ENCODE results near the gene SCAP. TPM values are rescaled to one million over a fixed set of nuclear protein-coding genes. Genes with fewer than 3 reads are reported as not detected.
A peak's percentile ranks its signal among the peaks of the same experiment; 100 is the strongest.
"Not testable (repeated sequence)": the region's sequence is repeated elsewhere in the genome, so short reads cannot be mapped to it uniquely, and the experiment has no call there.

Gene SCAP
- total RNA-seq, 2 donors from 2014 or later: 103 to 105 TPM

DNA sequence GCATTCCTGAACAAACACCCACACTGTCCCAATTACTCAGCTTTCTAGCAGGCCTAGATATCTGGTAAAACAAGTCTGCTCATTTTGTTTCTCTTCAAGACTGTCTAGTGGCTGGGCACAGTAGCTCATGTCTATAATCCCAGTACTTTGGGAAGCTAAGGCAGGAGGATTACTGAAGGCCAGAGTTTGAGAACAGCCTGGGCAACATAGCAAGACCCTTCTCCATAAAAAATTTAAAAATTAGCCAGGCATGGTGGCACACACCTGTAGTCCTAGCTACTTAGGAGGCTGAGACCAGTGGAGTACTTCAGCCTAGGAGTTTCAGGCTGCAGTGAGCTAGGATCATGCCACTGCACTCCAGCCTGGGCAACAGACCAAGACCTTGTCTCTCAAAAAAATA is 101.2 kb downstream of the SCAP start:
- peaks cover 11% of the 10 kb centered on the region for H3K4me1 Mint-ChIP-seq

DNA sequence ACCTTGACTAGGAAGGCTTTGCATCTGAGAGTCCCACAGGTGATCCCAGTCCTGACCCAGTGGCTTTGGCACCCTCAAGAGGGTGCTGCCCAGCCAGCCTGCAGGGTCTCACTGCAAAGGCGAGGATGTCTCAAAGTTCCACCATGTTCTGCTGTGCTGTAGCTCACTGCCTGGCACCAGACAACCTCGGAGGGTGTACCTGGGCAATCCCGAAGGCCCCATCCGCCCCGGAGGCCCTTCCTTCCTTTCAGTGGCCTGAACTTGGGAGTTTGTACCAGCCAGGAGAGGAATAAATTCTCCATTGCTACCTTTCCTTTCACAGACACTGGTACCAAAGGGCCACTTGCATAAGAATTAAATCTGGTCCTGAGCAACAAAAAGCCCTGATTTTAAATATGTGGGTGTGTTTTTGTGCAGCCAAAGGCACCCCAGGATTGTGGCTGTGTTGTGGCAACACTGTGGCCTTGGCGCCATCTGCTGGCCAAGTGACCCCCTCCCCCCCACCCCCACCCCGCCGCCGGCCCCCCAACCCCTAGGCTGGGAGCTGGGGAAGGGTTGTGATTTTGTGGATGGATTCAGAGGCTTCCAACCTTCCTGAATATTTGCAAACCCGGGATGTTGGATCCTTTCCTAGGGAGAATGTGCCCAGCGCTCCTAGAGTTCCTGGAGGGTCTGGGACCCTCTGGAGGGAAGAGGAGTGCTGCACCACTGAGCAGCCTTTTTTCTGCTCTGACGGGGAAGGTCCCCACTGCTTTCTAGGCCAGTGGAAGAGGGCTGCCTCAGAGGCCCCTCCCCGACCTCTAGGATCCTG is 104.6 kb downstream of the SCAP start:
- Histone ChIP-seq H3K36me3 (ENCODE audit: control insufficient read depth, insufficient read depth, low read length) (no peaks in the 10 kb centered on the region), H3K9ac (ENCODE audit: extremely low read depth, low read length, poor library complexity, severe bottlenecking) (no peak overlapping the region), H3K9me3 (ENCODE audit: control insufficient read depth, low read length) (no peaks in the 10 kb centered on the region), H3K27me3 (ENCODE audit: control insufficient read depth, insufficient read depth, low read length, poor library complexity, severe bottlenecking) (no peaks in the 10 kb centered on the region), H3K4me3 (ENCODE audit: low read length) (no peak overlapping the region), H3K27ac (ENCODE audit: low read depth, low read length) (no peak overlapping the region), H3K4me1 (ENCODE audit: control insufficient read depth, insufficient read depth, low read length) (no peaks in the 10 kb centered on the region)
- Mint-ChIP-seq H3K27me3 (ENCODE audit: insufficient read depth) (peaks cover 2% of the 10 kb centered on the region), H3K4me1 (peaks cover 8% of the 10 kb centered on the region), H3K36me3 (ENCODE audit: low read depth) (no peaks in the 10 kb centered on the region), H3K9me3 (no peaks in the 10 kb centered on the region), H3K27ac (no peak overlapping the region), H3K4me3 (no peak overlapping the region)
- TF ChIP-seq, protein P1, sequence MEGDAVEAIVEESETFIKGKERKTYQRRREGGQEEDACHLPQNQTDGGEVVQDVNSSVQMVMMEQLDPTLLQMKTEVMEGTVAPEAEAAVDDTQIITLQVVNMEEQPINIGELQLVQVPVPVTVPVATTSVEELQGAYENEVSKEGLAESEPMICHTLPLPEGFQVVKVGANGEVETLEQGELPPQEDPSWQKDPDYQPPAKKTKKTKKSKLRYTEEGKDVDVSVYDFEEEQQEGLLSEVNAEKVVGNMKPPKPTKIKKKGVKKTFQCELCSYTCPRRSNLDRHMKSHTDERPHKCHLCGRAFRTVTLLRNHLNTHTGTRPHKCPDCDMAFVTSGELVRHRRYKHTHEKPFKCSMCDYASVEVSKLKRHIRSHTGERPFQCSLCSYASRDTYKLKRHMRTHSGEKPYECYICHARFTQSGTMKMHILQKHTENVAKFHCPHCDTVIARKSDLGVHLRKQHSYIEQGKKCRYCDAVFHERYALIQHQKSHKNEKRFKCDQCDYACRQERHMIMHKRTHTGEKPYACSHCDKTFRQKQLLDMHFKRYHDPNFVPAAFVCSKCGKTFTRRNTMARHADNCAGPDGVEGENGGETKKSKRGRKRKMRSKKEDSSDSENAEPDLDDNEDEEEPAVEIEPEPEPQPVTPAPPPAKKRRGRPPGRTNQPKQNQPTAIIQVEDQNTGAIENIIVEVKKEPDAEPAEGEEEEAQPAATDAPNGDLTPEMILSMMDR (conservative IDR thresholded peaks at IDR 0.05): peak; percentile 75
- DNase-seq: peak; percentile 79
- 55 to 74% methylated on average over 6 to 11 of the region's 13 CpGs for WGBS, 2 experiments (ENCODE audit: insufficient coverage in 1 of 2, insufficient read length in 1 of 2)

More for the DNA sequence above, 101.2 kb downstream of the SCAP start:
- DNase-seq: no peak
- Histone ChIP-seq H3K9ac (ENCODE audit: extremely low read depth, low read length, poor library complexity, severe bottlenecking) (no peak overlapping the region), H3K27ac (ENCODE audit: low read depth, low read length) (no peak overlapping the region), H3K9me3 (ENCODE audit: control insufficient read depth, low read length) (no peaks in the 10 kb centered on the region), H3K4me1 (ENCODE audit: control insufficient read depth, insufficient read depth, low read length) (no peaks in the 10 kb centered on the region), H3K4me3 (ENCODE audit: low read length) (no peak overlapping the region), H3K27me3 (ENCODE audit: control insufficient read depth, insufficient read depth, low read length, poor library complexity, severe bottlenecking) (no peaks in the 10 kb centered on the region), H3K36me3 (ENCODE audit: control insufficient read depth, insufficient read depth, low read length) (no peaks in the 10 kb centered on the region)
- Mint-ChIP-seq H3K27ac (no peak overlapping the region), H3K27me3 (ENCODE audit: insufficient read depth) (peaks cover 2% of the 10 kb centered on the region), H3K36me3 (ENCODE audit: low read depth) (no peaks in the 10 kb centered on the region), H3K4me3 (no peak overlapping the region), H3K9me3 (no peaks in the 10 kb centered on the region)
- TF ChIP-seq, protein P1 (conservative IDR thresholded peaks at IDR 0.05): no peak

DNA sequence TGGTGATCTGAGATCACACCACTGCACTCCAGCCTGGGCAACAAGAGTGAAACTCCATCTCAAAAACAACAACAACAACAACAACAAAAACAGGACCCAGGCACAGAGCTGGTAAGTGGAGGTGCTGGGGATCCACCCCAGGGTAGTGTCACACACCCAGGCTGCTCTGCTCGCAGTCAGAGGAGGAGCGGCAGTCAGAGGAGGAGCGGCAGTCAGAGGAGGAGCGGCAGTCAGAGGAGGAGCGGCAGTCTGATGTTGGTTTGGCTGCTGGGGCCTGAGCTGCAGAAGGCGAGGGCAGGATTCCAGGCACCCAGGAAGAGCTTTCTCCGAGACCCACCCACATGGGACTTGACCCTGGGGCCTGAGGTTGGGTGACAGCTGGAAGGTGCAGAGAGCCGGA is 105.7 kb downstream of the SCAP start:
- not testable (repeated sequence) for H3K9me3 ChIP-seq (ENCODE audit: control insufficient read depth, low read length); H3K4me3 Mint-ChIP-seq; DNase-seq; H3K36me3 Mint-ChIP-seq (ENCODE audit: low read depth); H3K9ac ChIP-seq (ENCODE audit: extremely low read depth, low read length, poor library complexity, severe bottlenecking); H3K4me1 Mint-ChIP-seq; H3K27ac Mint-ChIP-seq; H3K27me3 Mint-ChIP-seq (ENCODE audit: insufficient read depth); H3K27me3 ChIP-seq (ENCODE audit: control insufficient read depth, insufficient read depth, low read length, poor library complexity, severe bottlenecking); H3K4me3 ChIP-seq (ENCODE audit: low read length); H3K4me1 ChIP-seq (ENCODE audit: control insufficient read depth, insufficient read depth, low read length); H3K36me3 ChIP-seq (ENCODE audit: control insufficient read depth, insufficient read depth, low read length); H3K9me3 Mint-ChIP-seq; H3K27ac ChIP-seq (ENCODE audit: low read depth, low read length)
- 90 to 96% methylated on average over 2 to 8 of the region's 8 CpGs for WGBS, 2 experiments (ENCODE audit: insufficient coverage in 1 of 2, insufficient read length in 1 of 2)

Data from endodermal cell (in vitro differentiated cells).